GM21576 (cell line): Measurements from ENCODE around the gene OMP.
"Not testable (repeated sequence)": the region's sequence is repeated elsewhere in the genome, so short reads cannot be mapped to it uniquely, and the experiment has no call there.

ENCODE experiments used
- ATAC-seq: cut with Tn5 transposase; IDR thresholded peaks from one replicate; pipeline ENCODE4 v1.9.1; 2021; ENCODE audit warnings: mild to moderate bottlenecking, moderate library complexity; ENCODE audit not compliant: unreplicated experiment

Gene OMP

GRCh38 chr11:77084581-77085191, 18.0 kb upstream of the OMP start:
- ATAC-seq: no peak

DNA sequence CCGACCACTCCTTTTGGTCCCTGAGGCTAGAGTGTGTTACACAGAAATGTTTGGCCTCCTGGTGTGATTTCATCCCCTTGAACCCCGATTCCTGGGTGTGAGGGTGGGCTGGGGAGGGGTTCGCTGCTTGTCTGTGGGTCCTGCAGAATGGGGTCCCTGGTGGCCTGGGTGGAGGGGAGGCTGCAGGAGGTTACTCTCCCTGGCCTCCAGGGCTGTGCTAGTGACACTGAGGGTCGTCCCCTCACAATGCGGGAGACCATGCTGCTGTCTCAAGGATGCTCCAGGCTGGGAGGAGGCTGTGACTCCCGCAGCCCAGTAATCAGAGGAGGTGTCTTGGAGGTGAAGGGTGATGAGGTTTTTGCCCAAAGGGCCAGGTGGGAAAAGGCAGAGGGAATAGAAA, 17.0 kb upstream of the OMP start:
- no peak for ATAC-seq

- ATAC-seq: no peak
Measured at GRCh38 chr11:77086521-77087472, 15.8 kb upstream of the OMP start.

- ATAC-seq: no peak
Measured at GRCh38 chr11:77087723-77088225, 14.9 kb upstream of the OMP start.

- no peak for ATAC-seq
Measured at GRCh38 chr11:77088236-77089003, 14.2 kb upstream of the OMP start.

- ATAC-seq: no peak
Measured at GRCh38 chr11:77089004-77089545, 13.6 kb upstream of the OMP start.

GRCh38 chr11:77090046-77090372, 12.6 kb upstream of the OMP start:
- ATAC-seq: no peak

DNA sequence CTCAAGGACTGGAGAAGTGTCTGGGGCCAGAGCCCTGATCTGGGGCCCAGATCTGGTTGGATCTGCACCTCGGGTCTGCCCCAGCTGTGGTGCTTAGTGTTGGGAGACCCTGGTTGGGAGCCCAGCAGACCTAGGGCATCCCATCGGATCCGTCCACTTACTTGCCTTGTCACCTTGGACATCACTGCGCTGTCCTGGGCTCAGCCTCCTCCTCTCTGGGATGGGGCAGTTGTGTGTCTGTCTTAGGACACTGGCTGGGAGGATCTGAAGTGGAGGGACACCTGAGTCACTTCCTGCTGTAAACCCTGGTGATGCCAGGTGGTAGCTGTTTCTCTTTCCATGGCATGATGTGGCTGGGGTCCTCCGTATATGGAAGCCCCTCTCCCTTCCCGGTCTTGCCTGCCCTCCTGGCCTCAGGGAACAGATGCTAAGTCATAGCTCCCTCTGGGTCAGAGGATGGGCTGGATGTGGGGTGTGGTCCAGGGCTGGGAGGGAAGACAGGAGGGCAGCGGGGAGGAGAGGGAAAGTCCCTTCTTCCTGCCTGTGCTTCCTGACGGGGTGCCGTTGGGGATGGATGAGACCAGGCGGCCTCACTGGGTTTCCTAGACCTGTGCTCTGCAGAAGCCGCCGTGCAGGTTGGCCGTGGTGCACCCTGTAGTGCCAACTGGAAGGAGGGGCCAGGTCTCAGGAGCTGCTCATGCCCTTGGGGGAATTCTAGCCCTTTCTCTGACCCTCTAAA, 12.1 kb upstream of the OMP start:
- no peak for ATAC-seq

DNA sequence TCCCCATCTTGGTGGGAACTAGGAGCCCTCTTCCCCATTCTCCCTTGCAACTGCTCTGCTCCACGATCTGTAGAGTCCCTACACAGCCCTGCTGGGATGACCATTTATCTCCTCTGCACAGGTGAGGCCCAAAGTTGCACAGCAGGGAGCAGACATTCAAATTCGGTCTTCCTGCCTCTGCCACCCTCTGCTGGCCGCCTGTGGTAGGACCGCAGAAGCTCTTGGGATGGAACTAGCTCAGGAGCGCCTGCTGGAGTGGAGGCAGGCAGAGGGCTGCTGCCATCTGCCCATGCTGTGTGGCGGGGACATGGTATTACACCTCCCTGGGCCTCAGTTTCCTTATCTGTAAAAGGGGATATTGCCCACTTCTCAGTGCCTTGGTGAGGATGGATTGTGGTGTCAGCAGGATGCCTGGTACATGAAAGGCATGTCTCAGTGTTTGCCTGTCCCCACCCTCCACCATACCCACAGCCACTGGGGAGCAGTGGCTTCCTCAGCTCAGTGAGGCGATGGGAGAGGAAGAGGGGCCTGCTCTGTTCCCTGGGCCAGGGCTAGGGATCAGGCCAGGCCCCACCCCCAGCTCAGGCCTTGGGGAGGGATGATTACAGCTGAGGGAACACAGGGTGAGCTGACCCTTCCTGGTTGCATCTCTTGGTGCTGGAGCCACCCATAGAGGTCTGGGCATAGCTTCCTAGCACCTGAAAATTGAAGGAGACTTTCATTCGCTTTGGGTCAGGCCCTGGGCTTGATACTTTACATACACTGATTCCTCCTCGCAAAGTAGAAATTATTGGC, 11.3 kb upstream of the OMP start:
- ATAC-seq: peak; percentile 82

GRCh38 chr11:77092382-77092781, 10.3 kb upstream of the OMP start:
- ATAC-seq: no peak

DNA sequence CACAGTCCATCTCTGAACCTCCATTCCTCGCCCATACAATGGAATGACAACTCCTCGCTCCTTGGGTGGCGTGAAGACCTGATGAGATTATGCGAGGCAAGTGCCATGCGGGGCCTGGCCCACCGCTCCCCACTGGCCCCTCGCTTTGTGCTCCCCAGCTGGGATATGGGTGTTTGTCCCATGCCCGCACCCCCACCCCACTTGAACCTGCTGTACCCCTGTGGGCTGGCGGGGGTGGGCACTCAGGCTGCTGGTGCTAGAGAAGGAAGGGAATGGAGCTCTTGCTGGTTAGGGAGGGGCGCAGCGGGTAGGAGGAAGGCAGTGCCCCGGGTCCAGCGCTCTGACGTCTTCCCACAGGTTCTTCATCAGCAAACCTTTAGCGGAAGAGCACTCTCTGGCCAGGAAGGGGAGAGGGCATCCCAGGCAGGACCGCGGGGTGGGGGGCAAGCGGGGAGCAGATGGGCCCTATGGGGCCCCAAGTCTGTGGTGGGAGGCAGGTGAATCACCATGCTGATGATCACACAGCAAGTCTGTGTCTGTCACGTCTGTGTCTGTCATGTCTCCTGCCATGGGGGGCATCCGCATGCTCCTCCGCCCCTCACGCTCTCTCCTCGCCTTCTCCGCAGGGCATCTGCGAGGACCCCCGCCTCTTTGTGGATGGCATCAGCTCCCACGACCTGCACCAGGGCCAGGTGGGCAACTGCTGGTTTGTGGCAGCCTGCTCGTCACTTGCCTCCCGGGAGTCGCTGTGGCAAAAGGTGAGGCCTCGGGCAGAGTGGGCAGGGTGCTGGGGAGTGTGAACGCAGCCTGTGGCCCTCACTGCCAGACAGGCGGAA, 9.4 kb upstream of the OMP start:
- no peak for ATAC-seq

DNA sequence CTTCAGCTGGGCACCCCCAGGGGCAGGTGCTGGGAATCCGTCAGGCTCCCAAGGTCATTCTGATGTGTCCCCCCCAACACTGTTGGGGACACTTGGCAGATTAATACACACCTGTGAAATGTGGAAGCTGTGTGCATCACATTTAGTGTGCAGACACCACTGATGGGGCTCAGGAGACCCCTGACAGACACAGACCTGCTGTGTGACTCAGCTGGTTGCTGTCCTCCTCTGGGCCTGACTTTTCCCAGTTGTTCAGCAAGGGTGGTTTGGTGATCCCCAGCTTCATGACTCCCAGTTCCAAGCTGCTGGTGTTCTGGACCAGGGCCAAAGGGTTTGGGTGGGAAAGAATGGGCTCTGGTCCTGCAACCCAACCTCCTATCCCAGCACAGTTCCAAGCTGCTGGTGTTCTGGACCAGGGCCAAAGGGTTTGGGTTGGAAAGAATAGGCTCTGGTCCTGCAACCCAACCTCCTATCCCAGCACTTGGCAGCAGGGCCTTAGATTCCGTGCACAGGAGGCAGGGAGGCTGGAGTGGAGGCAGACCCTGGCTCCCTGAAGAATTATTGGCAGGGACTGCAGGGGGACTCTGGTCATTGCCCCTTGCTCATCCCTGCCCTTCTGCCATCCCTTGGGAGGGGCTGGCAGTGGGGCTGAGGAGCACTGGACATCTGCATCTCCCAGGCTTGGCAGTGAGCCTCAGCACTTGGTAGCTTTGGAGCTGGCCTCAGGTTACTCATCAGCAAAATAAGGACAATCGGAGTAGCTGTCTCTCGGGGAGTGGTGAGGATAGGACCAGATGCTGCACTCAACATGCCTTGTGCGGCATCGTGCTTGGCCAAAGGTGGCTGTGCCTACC, 8.4 kb upstream of the OMP start:
- ATAC-seq: no peak

DNA sequence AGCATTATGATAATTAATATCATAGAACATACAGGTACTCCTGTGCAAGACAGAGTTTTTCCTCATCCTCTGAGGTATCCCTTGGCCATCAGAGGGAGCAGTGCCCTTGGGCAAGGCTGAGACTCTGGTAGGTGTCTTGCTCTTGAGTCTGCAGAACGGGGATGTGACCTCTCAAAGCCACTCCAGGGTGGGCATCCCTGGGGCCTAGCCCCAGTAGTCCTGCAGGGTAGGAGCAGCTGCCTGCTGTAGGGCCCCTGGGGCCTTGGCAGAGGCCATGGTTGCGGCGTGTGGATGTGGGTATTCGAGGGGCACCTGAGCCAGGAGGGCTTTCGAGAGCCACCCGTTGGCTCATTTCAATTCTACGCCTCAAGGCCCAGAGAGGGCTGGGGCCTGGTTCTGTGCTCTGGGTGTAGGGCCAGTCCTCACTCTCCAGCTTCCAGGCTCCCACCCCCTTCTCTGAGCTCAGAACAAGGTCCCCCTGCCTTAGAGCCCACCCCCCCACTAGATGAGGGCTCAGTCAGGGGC, 7.7 kb upstream of the OMP start:
- ATAC-seq: no peak

DNA sequence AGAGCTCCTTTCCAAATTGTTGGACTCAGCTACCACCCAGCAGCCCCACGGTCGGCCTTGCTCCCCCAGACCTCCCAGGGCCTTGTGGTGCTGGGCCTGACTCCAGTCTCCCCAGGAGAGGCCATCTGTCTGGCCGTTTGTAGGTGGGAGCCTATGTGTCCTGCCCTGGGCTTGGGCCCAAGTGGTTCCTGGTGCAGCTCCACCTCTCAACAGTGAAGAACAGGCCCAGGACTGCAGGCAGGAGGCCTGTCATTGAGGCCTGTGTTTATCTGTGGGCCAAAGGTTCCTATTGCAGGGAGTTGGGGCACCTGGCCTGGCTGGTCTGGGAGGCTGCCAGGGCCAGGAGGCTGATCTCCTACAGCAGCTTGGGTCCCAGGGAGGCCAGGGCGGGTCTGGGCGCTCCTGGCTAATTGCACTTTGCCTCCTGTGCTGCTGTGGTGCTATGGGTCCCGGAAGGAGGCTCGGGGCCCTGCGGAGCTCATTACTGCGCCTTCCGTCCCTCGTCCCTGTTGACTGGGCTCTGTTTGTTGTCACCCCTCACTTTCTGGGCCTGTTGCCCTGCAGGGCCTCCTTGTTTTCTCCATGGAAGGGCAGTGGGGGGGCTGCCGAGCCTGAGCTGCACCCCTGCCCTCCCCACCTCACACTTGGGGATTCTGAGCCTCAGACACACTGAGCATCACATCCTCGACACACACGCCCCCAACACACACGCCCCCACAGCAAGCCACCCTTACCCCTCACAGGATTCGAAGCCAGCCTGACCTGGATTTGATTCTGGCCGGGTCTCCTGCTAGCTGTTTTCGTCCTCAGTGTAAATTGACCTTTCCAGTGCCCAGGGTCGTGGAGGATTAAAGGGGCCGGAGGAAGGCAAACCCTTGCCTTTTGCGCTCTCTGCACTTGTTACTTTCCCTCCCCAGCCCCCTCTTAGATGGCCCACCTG, 6.8 kb upstream of the OMP start:
- no peak for ATAC-seq

- no peak for ATAC-seq
Measured at GRCh38 chr11:77096591-77097019, 6.0 kb upstream of the OMP start.

GRCh38 chr11:77097180-77097579, 5.5 kb upstream of the OMP start:
- ATAC-seq: not testable (repeated sequence)
